ENCODE results near the gene NHS. TPM values are rescaled to one million over a fixed set of nuclear protein-coding genes. Genes with fewer than 3 reads are reported as not detected.

The NHS gene
- total RNA-seq, 1 donor from 2014 or later = 8.3 TPM

- TF ChIP-seq, protein P1, sequence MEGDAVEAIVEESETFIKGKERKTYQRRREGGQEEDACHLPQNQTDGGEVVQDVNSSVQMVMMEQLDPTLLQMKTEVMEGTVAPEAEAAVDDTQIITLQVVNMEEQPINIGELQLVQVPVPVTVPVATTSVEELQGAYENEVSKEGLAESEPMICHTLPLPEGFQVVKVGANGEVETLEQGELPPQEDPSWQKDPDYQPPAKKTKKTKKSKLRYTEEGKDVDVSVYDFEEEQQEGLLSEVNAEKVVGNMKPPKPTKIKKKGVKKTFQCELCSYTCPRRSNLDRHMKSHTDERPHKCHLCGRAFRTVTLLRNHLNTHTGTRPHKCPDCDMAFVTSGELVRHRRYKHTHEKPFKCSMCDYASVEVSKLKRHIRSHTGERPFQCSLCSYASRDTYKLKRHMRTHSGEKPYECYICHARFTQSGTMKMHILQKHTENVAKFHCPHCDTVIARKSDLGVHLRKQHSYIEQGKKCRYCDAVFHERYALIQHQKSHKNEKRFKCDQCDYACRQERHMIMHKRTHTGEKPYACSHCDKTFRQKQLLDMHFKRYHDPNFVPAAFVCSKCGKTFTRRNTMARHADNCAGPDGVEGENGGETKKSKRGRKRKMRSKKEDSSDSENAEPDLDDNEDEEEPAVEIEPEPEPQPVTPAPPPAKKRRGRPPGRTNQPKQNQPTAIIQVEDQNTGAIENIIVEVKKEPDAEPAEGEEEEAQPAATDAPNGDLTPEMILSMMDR (IDR thresholded peaks at IDR 0.05; ENCODE audit: unreplicated experiment) = no peak
- Mint-ChIP-seq H3K36me3 (peaks cover 3% of the 10 kb centered on the region), H3K9me3 (peaks cover 5% of the 10 kb centered on the region), H3K4me1 (peaks cover 36% of the 10 kb centered on the region), H3K27me3 (ENCODE audit: low read depth) (no peaks in the 10 kb centered on the region), H3K4me3 (no peak overlapping the region), H3K27ac (peak overlapping the region; percentile 18)
- no peak for DNase-seq (ENCODE audit: low spot score in 2 of 2, unreplicated experiment in 2 of 2)
Observed at GRCh38 chrX:17642891-17643290, 267.9 kb downstream of the NHS start.

GRCh38 chrX:17643528-17643927 lies 268.5 kb downstream of the NHS start:
- H3K36me3 Mint-ChIP-seq = peaks cover 3% of the 10 kb centered on the region
- H3K27ac Mint-ChIP-seq = no peak overlapping the region
- TF ChIP-seq, protein P1 (IDR thresholded peaks at IDR 0.05; ENCODE audit: unreplicated experiment) = no peak
- H3K27me3 Mint-ChIP-seq (ENCODE audit: low read depth) = no peaks in the 10 kb centered on the region
- peaks cover 36% of the 10 kb centered on the region for H3K4me1 Mint-ChIP-seq
- H3K4me3 Mint-ChIP-seq = no peak overlapping the region
- no peak for DNase-seq (ENCODE audit: low spot score in 2 of 2, unreplicated experiment in 2 of 2)
- H3K9me3 Mint-ChIP-seq = peaks cover 5% of the 10 kb centered on the region

DNA sequence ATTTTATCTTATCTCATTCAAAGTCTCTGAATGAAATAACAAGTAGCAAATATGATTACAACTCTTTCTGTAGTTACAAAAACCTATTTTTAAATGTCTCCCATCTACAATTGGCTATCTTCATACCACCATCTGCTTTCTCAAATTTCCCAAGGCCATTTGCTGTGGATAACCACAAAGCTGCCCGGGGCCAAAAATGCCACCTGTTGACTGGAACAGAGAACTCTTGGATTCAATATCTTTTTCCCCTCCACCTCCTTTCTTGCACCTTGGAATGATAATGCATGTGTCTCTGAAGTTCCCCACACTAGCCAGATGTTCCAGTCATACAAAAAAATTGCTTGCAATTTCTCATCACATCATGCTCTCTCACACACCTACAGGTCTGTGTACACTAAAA lies 269.0 kb downstream of the NHS start:
- TF ChIP-seq, protein P1 (IDR thresholded peaks at IDR 0.05; ENCODE audit: unreplicated experiment) = no peak
- Mint-ChIP-seq H3K4me3 (no peak overlapping the region), H3K9me3 (peaks cover 5% of the 10 kb centered on the region), H3K4me1 (peaks cover 36% of the 10 kb centered on the region), H3K27ac (no peak overlapping the region), H3K27me3 (ENCODE audit: low read depth) (no peaks in the 10 kb centered on the region), H3K36me3 (peaks cover 3% of the 10 kb centered on the region)
- no peak for DNase-seq (ENCODE audit: low spot score in 2 of 2, unreplicated experiment in 2 of 2)

DNA sequence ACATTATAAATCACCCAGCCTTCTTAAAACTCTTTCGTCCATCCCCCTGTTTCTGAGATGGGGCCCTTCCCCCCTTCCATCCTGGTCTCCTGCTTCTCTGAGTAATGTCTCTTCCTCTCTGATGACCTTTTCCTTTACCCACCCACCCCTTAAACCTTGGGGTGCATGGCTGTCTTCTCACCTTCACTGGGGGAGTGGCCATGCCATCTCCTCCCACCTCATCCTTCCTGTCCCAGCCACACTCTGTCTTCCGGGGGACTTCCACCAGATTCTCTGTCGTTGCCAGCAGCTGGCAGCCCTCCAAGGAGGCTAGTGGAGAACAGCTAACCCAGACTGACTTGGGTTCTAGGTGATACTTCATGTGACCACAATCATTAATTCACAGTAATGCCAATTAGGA lies 279.1 kb downstream of the NHS start:
- Mint-ChIP-seq H3K4me3 (no peak overlapping the region), H3K9me3 (no peaks in the 10 kb centered on the region), H3K4me1 (peaks cover 13% of the 10 kb centered on the region), H3K27ac (no peak overlapping the region), H3K36me3 (no peaks in the 10 kb centered on the region), H3K27me3 (ENCODE audit: low read depth) (peaks cover 82% of the 10 kb centered on the region)
- TF ChIP-seq, protein P1 (IDR thresholded peaks at IDR 0.05; ENCODE audit: unreplicated experiment) = no peak
- no peak for DNase-seq (ENCODE audit: low spot score in 2 of 2, unreplicated experiment in 2 of 2)

GRCh38 chrX:17655211-17656034 lies 280.4 kb downstream of the NHS start:
- H3K4me3 Mint-ChIP-seq = peak overlapping the region; percentile 67
- no peak overlapping the region for H3K27ac Mint-ChIP-seq
- TF ChIP-seq, protein P1 (IDR thresholded peaks at IDR 0.05; ENCODE audit: unreplicated experiment) = no peak
- peak in 1 of 2 experiments; percentile 51 for DNase-seq (ENCODE audit: low spot score in 2 of 2, unreplicated experiment in 2 of 2)
- H3K4me1 Mint-ChIP-seq = peaks cover 13% of the 10 kb centered on the region
- no peaks in the 10 kb centered on the region for H3K36me3 Mint-ChIP-seq
- H3K27me3 Mint-ChIP-seq (ENCODE audit: low read depth) = peaks cover 85% of the 10 kb centered on the region
- H3K9me3 Mint-ChIP-seq = peaks cover 3% of the 10 kb centered on the region

Measured in mesothelial cell of epicardium (in vitro differentiated cells).